Activated CD8-positive, alpha-beta memory T cell treated with anti-CD3 and anti-CD28 coated beads, Interleukin-2, amount 50 U/mL, for 24 hours (primary cell): Measurements from ENCODE around the gene VCAM1.

Experiments used
- DNase-seq: peaks from one replicate; pipeline ENCODE4 v3.0.0-alpha.2; 2020; ENCODE audit errors: extremely low read depth

The VCAM1 gene

DNA sequence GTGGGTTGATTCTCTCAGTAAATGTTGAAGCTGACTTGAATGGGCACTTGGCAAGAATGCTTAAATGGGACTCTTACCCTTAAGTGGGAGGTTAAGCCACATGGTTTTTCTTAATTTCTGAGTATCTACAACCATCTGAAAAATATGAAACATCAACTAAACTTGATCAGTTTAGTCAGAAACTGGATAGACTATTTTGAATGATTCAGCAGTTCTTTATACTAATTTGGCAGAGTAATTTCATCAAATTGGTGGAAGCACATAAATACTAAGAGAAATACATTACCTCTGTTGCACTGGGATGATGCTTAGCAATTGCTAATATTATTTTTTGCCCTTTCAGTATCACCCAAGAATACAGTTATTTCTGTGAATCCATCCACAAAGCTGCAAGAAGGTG, 4.7 kb downstream of the VCAM1 start:
- DNase-seq, result no peak

DNA sequence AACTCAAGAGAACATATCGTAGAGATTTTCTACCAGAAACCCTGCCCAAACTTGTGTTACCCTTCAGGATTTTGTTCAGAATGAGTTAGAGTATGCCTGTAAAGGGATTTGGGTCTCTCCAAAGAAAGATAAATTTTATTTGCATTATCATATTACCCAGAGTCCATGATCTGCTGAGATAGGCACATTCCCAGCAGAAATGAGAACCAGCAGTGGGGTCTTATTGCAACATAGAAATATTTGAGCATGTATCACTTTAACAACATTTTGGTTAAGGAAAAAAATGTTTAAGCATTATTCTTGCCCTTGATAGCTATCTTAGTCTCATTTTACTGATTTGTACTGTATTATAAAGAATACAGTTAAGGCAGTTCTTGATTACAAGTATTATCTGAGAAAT, 10.6 kb downstream of the VCAM1 start:
- no peak for DNase-seq

DNA sequence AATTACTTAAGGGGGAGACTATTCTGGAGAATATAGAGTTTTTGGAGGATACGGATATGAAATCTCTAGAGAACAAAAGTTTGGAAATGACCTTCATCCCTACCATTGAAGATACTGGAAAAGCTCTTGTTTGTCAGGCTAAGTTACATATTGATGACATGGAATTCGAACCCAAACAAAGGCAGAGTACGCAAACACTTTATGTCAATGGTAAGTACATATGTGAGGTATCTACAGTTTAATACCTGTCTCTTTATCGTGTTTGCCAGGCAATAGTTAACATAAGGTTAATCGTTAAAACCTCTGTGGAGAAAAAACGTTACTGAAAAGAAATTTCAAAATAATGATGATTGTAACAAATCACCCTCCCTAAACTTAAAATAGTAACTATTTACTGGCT, 11.8 kb downstream of the VCAM1 start:
- no peak for DNase-seq

DNA sequence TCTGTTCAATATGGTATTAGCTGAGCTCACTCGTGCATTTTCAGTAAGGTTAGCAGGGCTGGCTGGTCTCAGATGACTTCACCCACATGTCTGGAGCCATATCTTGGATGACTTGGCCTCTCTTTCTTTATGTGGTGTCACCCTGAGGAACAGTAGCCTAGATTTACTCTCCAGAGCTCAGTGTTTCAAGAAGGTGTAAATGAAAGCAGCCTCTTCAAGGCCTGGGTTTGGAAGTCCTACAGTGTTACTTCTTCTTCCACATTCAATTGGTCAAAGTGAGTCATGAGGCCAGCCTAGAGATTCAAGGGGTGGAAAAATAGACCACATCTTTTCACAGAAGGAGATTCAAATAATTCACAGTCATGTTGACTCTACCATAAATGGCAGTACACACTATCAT, 12.2 kb downstream of the VCAM1 start:
- no peak for DNase-seq

DNA sequence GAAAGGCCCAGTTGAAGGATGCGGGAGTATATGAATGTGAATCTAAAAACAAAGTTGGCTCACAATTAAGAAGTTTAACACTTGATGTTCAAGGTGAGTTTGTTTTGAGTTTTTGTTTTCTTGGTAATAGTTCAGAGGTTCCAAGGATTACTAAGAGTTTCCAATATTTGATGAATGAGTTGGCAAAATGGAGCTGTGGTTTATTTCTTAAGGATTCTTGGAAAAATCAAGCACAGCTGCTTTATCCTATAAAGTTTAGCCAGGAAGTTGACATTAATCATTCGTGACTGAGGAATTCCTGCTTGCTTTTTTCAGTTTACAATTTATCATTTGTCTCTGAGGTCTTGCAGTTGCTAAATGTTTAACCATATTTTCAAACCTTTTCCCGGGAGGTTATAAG, 15.1 kb downstream of the VCAM1 start:
- DNase-seq, result no peak

DNA sequence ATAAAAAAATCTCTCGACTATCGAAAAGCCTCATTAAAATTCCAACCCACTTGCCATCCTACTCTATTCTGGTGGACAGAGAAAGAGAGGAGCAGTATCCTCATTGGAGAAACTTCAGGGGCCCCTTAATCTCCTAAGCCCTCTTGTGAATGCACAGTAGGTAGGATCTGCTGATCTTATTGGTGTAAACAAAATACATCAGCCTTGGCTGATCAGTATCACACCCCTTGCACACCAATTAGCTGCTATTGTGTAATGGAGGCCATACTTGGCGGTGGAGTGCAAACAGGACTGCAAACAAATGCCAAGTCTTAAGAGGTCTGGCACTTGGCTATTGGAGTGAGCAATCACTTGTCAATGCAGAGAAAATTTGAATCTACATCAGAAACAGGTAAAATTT, 15.7 kb downstream of the VCAM1 start:
- no peak for DNase-seq

DNA sequence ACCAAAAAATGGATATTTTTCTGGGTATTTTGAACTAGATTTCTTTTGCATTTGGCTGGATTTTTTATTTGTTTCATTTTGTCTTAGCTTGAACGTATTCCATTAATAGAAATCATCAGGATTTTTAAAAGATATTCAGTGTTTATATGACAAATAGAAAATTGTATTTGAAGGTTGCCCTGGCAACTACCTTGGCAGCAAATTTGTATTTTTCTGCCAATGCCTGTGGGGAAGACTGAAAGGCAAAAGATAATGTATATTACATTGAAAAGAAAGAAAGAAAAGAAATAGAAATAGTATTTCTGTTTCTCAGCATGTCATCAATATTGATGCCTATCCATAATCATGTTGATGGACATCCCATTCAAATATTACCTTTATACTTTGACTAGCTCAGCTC, 16.8 kb downstream of the VCAM1 start:
- DNase-seq, result no peak

DNA sequence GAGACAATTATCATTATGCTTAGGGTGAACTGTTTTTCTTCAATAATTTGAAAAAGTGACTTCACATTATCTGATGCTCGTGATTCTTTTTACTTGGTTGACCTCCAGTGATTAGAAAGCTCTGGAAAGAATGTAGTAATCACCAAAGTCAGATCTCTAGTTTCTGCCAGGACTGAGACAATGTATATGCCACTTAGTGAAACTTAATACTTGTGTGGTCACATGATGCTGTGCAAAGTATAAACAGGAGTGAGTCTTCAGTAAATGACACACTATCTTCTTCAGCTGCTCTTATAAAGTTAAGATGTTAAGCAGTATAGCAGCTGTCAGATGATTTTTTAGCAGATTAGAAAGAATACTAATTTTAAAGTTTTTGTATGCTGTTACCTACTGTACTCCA, 17.2 kb downstream of the VCAM1 start:
- DNase-seq, result no peak

DNA sequence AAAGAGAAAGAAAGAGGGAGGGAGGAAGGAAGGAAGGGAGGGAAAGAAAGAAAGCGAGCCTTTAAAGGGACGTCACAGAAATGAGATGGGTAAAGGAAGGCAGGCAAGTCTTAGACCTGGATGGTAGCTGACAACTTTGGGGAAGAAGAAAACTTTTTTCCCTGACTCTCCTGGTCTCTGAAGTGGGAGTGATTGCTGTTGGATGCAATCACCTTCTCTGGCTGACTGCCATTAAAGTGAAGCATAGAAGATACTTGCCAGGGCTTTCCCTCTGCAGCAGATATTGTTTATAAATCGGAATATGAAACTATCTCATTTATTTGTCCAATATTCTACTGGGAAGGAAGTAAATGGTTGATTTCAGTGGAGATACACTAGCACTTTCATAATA, 27.0 kb downstream of the VCAM1 start:
- DNase-seq, result no peak

DNA sequence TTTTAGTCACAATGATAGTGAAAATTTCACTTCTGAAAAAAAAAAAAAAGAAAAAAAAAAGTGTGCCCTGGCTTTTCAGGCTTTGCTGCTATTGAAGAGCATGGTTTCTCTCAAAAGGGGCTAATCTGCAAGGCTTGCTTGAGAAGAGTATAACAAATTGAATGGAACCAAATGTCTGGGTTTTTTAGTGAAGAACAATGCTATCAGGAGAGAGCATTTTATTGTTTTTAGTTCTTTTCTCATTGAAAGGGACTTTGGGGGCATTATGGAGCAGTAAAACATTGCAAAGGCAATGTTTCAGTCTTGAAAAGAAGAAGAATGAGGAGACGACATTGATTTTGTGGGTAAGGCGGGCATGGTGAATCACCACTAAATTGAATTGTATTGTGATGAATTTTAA, 28.2 kb downstream of the VCAM1 start:
- no peak for DNase-seq

DNA sequence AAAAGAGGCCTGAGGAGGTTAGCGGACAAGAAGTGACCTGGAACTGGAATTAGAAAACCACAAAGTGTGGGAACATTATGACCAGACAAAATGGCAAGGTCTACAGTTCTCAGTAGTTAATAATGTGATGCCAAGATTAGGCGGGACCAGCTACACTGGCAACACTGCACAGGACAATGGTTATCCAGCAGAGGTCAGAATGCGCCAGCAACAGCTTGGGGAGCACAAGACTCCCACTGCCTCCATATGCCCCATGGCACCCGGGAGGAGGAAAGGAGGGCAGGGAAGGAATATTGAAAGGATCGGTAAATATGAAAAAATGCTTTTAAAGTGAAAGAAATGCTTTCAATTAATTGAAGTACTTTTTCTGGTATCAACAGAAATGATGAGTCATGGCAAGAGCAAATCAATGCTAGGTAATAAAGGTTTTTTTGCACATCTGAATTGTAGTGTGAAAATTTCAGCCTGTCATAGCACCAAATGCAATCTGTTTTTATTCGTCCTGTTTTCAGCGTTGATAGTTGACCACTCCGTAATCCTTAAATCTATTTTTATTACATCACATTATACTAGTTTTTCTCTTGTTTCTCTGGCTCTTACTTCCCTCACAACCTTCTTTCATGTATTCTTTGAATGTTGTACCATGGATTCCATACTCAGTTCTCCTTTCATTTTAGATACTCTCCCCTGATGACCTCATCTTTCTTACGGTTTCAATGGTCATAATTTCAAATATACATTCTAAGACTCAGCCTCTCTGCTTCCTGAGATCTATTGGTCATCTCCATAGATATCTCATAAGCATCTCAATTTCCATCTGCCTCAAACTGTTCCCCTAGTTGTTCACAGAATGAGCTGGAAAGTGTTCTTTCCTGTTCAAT, 30.7 kb downstream of the VCAM1 start:
- DNase-seq, result no peak

DNA sequence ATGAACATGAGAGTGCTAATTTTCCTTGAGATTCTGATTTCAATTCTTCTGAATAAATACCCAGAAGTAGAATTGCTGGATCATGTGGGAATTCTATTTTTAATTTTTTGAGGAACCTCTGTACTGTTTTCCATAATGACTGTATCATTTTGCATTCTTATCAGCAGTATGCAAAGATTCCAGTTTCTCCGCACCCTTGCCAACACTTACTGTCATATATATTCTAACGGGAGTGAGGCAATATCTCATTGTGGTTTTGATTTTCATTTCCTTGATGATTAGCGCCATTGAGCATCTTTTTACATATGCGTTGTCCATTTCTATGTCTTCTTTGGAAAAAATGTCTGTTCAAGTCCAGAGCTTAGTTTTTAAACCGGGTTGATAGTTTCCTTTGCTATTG, 33.2 kb downstream of the VCAM1 start:
- DNase-seq, result no peak

DNA sequence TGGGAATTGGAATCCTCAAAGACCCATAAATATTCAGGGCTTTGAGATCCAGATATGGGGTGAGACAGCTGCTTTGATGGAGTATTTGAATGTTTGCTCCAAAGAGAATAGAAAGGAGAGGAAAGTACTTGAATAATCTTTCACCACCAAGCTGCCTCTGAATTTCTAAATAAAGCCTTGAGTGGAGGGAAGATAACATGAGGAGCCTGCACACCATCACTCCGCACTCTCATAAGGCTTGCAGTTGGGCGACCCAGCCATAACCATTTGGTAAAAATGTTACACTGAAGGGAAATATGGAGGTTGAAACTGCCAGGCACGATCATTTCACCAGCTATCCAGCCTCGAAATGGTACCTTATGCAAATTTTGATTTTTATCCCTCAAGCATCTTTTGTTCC, 38.4 kb downstream of the VCAM1 start:
- DNase-seq, result no peak

DNA sequence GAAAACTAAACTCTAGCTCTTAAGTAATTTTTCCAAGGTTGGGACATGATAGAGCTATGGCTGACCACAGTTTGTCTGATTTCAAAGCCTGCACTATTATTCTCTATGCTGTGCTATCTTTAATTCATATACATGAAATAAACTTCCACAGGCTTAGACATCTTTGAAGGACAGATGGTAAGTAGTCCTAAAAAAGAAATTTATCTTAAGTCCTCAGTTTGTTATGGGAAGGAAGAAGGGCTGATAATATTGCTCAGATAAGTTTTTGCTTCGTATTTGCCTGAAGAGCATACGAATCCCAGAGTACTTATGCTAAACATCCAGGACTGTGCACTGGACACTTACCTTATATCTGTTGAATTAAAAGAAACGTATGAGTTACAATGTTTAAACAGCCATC, 39.6 kb downstream of the VCAM1 start:
- no peak for DNase-seq

DNA sequence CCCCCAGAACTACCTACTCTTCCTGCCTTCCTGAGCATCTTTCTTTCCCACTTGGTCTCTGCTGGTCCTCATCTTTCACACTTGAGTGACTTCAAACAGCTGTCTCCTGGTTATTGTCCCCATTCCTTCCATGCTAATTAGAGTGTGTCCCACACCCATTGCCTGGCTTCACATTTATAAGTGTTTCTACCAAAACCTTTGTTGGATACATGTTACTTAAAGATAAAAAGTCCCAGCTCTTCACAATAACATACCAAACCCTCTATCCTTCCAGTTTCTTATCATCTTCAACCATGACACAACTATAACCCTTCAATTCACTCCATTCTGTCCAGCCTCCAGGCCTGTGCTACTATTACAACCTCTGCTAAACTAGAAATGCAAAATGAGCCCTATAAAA, 41.0 kb downstream of the VCAM1 start:
- no peak for DNase-seq

DNA sequence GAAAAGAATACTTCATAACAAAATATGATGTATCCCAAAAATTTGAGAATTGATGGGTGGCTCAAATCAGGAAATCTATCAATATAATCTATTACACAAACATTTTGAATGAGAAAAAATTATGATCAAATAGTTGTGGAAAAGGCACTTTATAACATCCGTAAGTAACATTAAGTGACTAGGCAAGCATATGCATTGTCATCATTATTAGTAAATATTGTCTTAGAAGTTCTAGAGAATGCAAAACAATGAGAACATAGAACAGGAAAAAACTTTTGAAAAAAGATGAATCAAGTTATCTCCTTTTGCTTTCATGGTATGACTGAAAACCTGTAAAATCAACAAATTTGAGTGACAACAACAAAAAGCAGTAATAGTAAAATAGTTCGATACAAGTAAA, 42.9 kb downstream of the VCAM1 start:
- no peak for DNase-seq

DNA sequence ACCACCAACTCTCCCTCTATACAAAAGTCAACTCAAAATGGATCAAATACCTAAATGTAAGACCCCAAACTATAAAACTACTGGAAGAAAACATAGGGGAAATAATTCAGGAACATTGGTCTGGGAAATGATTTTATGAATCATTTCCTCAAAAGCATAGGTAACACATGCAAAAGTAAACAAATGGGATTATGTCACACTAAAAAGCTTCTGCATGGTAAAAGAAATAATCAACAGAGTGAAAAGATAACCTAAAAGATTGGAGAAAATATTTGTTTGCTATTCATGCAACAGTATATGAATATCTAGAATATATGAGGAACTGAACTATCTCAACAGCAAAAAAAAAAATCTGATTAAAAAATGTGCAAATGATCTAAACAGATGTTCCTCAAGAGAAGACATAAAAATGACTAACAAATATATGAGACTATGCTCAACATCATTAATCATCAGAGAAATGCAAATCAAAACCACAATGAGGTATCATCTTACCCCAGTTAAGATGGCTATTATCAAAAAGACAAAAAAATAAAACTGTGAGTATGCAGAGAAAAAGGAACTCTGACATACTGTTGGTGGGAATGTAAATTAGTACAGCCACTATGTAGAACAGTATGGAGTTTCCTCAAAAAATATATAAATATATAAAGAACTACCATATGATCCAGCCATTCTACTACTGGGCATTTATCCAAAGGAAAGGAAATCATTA, 47.8 kb downstream of the VCAM1 start:
- DNase-seq, result no peak

DNA sequence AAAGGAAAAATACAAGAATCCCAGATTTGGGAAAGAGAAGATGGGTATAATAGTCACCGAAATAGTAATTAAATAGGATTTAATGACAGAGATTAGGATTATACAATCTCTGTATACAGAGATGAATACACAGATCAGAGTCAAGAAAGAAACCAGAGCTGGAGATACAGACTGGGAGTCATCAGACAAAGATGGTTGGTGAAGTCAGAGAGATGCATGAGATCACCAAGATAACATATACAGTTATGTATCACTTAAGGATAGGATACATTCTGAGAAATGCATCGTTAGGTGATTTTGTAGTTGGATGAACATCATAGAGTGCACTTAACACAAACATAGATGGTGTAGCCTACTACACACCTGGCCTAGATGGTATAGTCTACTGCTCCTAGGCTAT, 49.8 kb downstream of the VCAM1 start:
- DNase-seq, result no peak

DNA sequence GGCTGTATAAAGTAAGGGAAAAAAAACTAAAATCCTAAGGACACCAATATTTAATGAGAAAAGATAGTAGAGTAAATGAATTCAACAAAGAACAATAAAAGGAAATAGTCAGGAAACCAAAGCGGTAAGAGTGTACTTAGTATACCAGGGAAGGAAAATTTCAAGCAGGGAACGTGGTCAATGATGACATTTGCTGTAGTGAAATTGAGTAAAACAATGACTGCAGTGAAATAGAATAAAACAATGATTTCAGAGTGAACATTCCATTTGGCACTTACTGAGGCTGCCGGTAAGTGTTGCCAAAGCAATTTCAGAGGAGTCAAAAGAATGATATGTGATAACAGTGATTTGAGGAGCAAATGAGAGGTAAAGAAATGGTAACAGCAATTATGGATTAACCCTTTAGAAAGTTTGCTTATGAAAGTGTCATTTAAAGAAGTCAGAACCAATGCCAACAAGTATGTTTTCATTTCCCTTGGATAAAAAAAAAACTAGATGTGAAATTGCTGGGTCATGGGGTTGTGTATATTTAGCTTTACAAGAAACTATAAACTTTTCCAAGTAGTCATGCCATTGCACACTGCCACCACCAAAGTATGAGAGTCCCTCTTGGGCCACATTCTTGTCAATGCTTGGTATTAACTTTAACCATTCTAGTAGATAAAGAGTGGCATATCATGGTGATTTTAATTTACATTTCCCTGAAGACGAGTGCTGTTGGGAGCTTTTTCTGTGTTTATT, 50.5 kb downstream of the VCAM1 start:
- no peak for DNase-seq

DNA sequence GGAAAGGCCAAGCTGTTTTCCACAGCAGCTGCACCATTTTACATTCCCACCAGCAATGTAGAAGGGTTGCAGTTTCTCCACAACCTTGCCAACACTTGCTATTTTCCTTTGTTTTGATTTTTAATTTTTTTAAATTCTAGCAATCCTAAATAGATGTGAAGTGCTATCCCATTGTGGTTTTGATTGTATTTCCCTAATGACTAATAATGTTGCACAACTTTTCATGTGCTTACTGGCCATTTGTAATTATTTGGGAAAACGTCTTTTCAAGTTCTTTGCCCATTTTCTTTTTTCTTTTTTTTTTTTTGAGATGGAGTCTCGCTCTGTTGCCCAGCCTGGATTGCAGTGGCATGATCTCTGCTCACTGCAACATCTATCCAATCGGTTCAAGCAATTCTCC, 53.9 kb downstream of the VCAM1 start:
- no peak for DNase-seq

DNA sequence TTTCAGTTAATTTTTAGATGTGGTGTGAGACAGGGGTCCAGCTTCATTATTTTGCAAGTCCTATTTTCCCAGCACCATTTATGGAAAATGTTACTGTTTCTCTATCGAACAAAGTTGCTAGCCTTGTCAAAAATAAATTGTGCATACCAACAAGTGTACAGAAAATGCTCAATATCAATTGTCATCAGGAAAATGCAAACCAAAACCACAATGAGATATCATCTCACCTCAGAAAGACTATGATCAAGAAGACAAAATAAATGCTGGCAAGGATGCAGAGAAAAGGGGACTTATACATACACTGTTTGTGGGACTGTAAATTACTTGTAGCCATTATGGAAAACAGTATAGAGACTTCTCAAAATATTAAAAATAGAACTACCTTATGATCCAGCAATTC, 54.8 kb downstream of the VCAM1 start:
- DNase-seq, result no peak

DNA sequence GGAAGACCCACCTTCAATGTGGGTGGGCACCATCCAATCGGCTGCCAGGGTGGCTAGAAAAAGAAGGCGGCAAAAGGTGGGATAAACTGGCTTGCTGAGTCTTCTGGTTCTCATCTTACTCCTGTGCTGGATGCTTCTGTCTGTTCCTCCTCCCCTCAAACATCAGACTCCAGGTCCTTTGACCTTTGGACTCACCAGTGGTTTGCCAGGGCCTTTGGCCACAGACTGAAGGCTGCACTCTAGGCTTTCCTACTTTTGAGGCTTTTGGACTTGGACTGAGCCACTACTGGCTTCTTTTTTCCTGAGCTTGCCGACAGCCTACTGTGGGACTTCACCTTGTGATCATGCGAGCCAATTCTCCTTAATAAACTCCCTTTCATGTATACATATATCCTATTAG, 55.9 kb downstream of the VCAM1 start:
- DNase-seq, result no peak

DNA sequence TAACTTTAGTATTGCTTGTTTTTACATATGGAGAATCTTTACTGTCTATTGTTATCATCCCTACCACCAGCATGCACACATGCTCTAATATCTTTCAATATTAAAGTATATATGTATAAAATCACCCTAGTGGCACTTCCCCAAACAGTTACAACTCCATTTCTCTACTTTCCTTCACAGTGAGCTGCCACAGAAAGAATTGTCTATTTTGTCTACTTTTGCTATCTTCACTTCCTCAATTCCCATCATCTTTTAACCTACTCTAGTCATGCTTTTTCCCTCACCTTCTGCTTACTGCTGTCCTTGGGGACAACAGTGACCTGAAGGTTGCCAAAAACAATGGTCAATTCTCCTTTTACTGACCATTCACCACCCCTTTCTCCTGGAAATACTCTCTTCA, 59.2 kb downstream of the VCAM1 start:
- DNase-seq, result no peak
